ENCODE measurements around the gene PLEKHF1. TPM values are rescaled to one million over a fixed set of nuclear protein-coding genes. Genes with fewer than 3 reads are reported as not detected.

PLEKHF1 gene
- total and polyA plus RNA-seq, 2 of the 8 experiments (the other 6 are each of a cell fraction or from before 2014, with no cell fraction given): 11.1 to 18.4 TPM

GRCh38 chr19:29699861-29700260 lies 34.6 kb downstream of the PLEKHF1 start:
- H2BK120ac ChIP-seq (replicated peaks; ENCODE audit: low read depth, low read length): no peak overlapping the region
- H3K79me2 ChIP-seq (ENCODE audit: control insufficient read depth in 1 of 2, insufficient read depth in 2 of 2, low read length in 2 of 2): no peaks in the 10 kb centered on the region
- FAIRE-seq: no peak
- H2AK5ac ChIP-seq (ENCODE audit: low read depth, low read length): no peak overlapping the region
- H3K79me1 ChIP-seq (ENCODE audit: low read depth, low read length): no peaks in the 10 kb centered on the region
- H3K9me3 ChIP-seq (ENCODE audit: insufficient read depth in 2 of 2, low read depth in 1 of 2, low read length in 1 of 2): no peaks in the 10 kb centered on the region
- H3K23me2 ChIP-seq (ENCODE audit: low read depth, low read length): peaks cover 2% of the 10 kb centered on the region; the same call in 1 of the 2 replicates
- ChIA-PET CTCF (ENCODE audit: partially characterized antibody) (interaction anchor here (1.3 to 2.4 kb wide), 4 partner anchors 15 to 174 kb away, joined by 3 to 13 read pairs (median 5); partner anchors contain the start of gene C19orf12), POLR2A (ENCODE audit: partially characterized antibody) (interaction anchor here (0.8 kb wide), 1 partner anchor 15 kb away, joined by 3 read pairs; the partner anchor contains the start of gene C19orf12)
- H3K14ac ChIP-seq (ENCODE audit: insufficient read length): no peak overlapping the region
- H3K23ac ChIP-seq (ENCODE audit: insufficient read length): no peak overlapping the region
- WGBS, 2 experiments (ENCODE audit: extremely low coverage in 1 of 2, insufficient coverage in 1 of 2, insufficient read length in 1 of 2, insufficient replicate concordance in 2 of 2, low coverage in 1 of 2, low lambda C conversion rate in 2 of 2, missing lambda C conversion rate in 1 of 2): 86% methylated on average over 5 of the region's 5 CpGs; no CpG with 5 or more reads in 1 of the 2 experiments
- no peak for TF ChIP-seq GABPA (IDR thresholded peaks at IDR 0.05; ENCODE audit: borderline replicate concordance, insufficient read depth, low read length)
- TF ChIP-seq NRF1 (IDR thresholded peaks at IDR 0.05; ENCODE audit: low read depth, low read length): no peak
- TF ChIP-seq HDAC2 (IDR thresholded peaks at IDR 0.05; ENCODE audit: borderline replicate concordance in 1 of 2, low read depth in 2 of 2, low read length in 2 of 2): no peak
- no peak overlapping the region for H2BK12ac ChIP-seq (ENCODE audit: low read depth, low read length)
- H4K5ac ChIP-seq (ENCODE audit: insufficient read length, low read depth, low read length): no peak overlapping the region
- H3K4me1 ChIP-seq (replicated peaks in 1 of 4; ENCODE audit: control insufficient read depth in 3 of 4, insufficient read depth in 4 of 4, low read length in 3 of 4): no peaks in the 10 kb centered on the region; a peak in 1 of 7 replicates
- no peak for DNase-seq (ENCODE audit: low read depth in 1 of 2, low spot score in 2 of 2)
- no peak overlapping the region for H3K18ac ChIP-seq (ENCODE audit: extremely low read depth, low read length)
- H3K36me3 ChIP-seq (ENCODE audit: control insufficient read depth in 2 of 4, insufficient read depth in 4 of 4, low read length in 3 of 4): no peaks in the 10 kb centered on the region
- H4K8ac ChIP-seq (ENCODE audit: extremely low read depth, insufficient read depth, low read length): no peak overlapping the region; the same call in 1 of the 2 replicates
- no peak overlapping the region for H2BK5ac ChIP-seq (ENCODE audit: low read depth, low read length)
- H3K4ac ChIP-seq (replicated peaks; ENCODE audit: insufficient read length, low read depth, low read length): no peak overlapping the region
- H3K27me3 ChIP-seq (replicated peaks in 1 of 4; ENCODE audit: control insufficient read depth in 3 of 4, extremely low read depth in 1 of 4, insufficient read depth in 3 of 4, low read length in 3 of 4): no peaks in the 10 kb centered on the region
- no peak overlapping the region for H4K91ac ChIP-seq (replicated peaks; ENCODE audit: insufficient read length, low read length)
- H3K4me3 ChIP-seq (ENCODE audit: extremely low read depth in 1 of 4, insufficient read depth in 2 of 4, low read depth in 3 of 4, low read length in 4 of 4): no peak overlapping the region
- H3K56ac ChIP-seq (replicated peaks; ENCODE audit: insufficient read length, low read depth, low read length): no peak overlapping the region
- H4K20me1 ChIP-seq (replicated peaks in 1 of 2; ENCODE audit: control insufficient read depth in 1 of 2, insufficient read depth in 2 of 2, low read length in 2 of 2): peaks cover 0 to 1% of the 10 kb centered on the region in 2 experiments
- H3K4me2 ChIP-seq (ENCODE audit: insufficient read depth in 1 of 2, low read depth in 2 of 2, low read length in 2 of 2): no peak overlapping the region
- no peak overlapping the region for H2BK20ac ChIP-seq (ENCODE audit: low read length)
- H2BK15ac ChIP-seq (ENCODE audit: low read length): no peak overlapping the region
- H2AFZ ChIP-seq (ENCODE audit: low read length): no peak overlapping the region
- H3K27ac ChIP-seq (ENCODE audit: low read depth, low read length): no peak overlapping the region
- no peak overlapping the region for H3K9ac ChIP-seq (replicated peaks in 1 of 4; ENCODE audit: extremely low read depth in 1 of 4, low read depth in 3 of 4, low read length in 3 of 4)

Data from H1 (cell line).